Sigmoid colon (tissue), 7 donors: ENCODE results near the gene ZSWIM6. TPM values are rescaled to one million over a fixed set of nuclear protein-coding genes. Genes with fewer than 3 reads are reported as not detected.
A peak's percentile ranks its signal among the peaks of the same experiment; 100 is the strongest.
"Not testable (repeated sequence)": the region's sequence is repeated elsewhere in the genome, so short reads cannot be mapped to it uniquely, and the experiment has no call there.

Experiments
- DNase-seq: peaks from one replicate; pipeline ENCODE4 v3.0.0-alpha.2; 2019
- H3K27ac ChIP-seq, 4 donors: fragments of 200-600 bp; sonication (generic); one replicate each; pipeline ENCODE4 v1.5.1; 2016 to 2019; ENCODE audit warnings: mild to moderate bottlenecking in 1 of 4
- H3K27me3 ChIP-seq, 3 donors: fragments of 200-600 bp; sonication (generic); one replicate each; pipeline ENCODE4 v1.5.1; 2019; ENCODE audit warnings: mild to moderate bottlenecking in 1 of 3
- H3K36me3 ChIP-seq, 4 donors: fragments of 200-600 bp; sonication (generic); one replicate each; pipeline ENCODE4 v1.5.1; 2016 to 2019
- H3K4me1 ChIP-seq, 4 donors: fragments of 200-600 bp; sonication (generic); one replicate each; pipeline ENCODE4 v1.5.1; 2017 to 2019
- H3K4me3 ChIP-seq, 4 donors: fragments of 200-600 bp; sonication (generic); one replicate each; pipeline ENCODE4 v1.5.1; 2017 to 2019; ENCODE audit warnings: mild to moderate bottlenecking in 2 of 4, moderate library complexity in 1 of 4
- H3K9me3 ChIP-seq, 4 donors: fragments of 200-600 bp in 3 of 4; sonication (generic) in 3 of 4; one replicate each; pipeline versions ENCODE4 v1.5.1 to v1.6.1; 2013 to 2019
- CTCF ChIP-seq, 4 experiments: fragments of 450-650 bp in 3 of 4; fragments of 200-600 bp in 1 of 4; IDR thresholded peaks; one replicate each; pipeline ENCODE4 v1.5.1; 2016 to 2019; ENCODE audit warnings: antibody characterized with exemption in 4 of 4, mild to moderate bottlenecking in 3 of 4, moderate library complexity in 2 of 4
- EP300 ChIP-seq, 4 donors: sonication (generic); formaldehyde crosslinking; IDR thresholded peaks; one replicate each; pipeline ENCODE4 v1.6.1; 2017; ENCODE audit warnings: antibody characterized with exemption in 4 of 4
- POLR2A ChIP-seq, 2 donors: fragments of 450-650 bp; IDR thresholded peaks; one replicate each; pipeline ENCODE4 v1.6.1; 2016; ENCODE audit warnings: antibody characterized with exemption in 2 of 2, mild to moderate bottlenecking in 2 of 2, moderate library complexity in 2 of 2
- POLR2AphosphoS5 ChIP-seq, 4 donors: sonication (generic); formaldehyde crosslinking; IDR thresholded peaks; one replicate each; pipeline ENCODE4 v1.6.1; 2017; ENCODE audit warnings: antibody characterized with exemption in 4 of 4
- WGBS, 2 donors: extraction: QIAGEN DNeasy Blood & Tissue Kit; methylation state at CpG; one replicate each; pipeline ENCODE4 v1.1.7; 2013; 5-methylcytosine and 5-hydroxymethylcytosine counted together
- intact Hi-C: fragments of 100-400 bp; cut with DNase I; formaldehyde crosslinking; loops from one replicate; pipeline ENCODE4 v1.15.1; 2023
- polyA plus RNA-seq, 3 donors: library from polyadenylated mRNA; stranded (reverse); fragments of 200-250 nt; gene quantifications; one replicate each; pipeline ENCODE4 v1.2.3, GENCODE V29; 2013
- total RNA-seq, 4 donors: library from RNA; depleted of rRNA; stranded (reverse); fragments of >200 nt; gene quantifications; one replicate each; pipeline ENCODE4 v1.1.0, GENCODE V29; 2016
- donor health status: healthy with polysubstance abuse.
- donor health status: Bipolar disorder and iron deficiency.
- donor health status: healthy.

The ZSWIM6 gene
- total and polyA plus RNA-seq, 7 donors = 4.2 to 17.7 (median 11.3) TPM

GRCh38 chr5:61416010-61416409 is 84.0 kb downstream of the ZSWIM6 start:
- Histone ChIP-seq H3K36me3 (no peaks in the 10 kb centered on the region), H3K27me3 (no peaks in the 10 kb centered on the region), H3K4me3 (no peak overlapping the region), H3K9me3 (no peaks in the 10 kb centered on the region), H3K4me1 (peaks cover 0 to 74% (median 41%) of the 10 kb centered on the region in 4 donors), H3K27ac (peak overlapping the region in 2 of 4 donors; percentile 44 to 46)
- TF ChIP-seq CTCF (IDR thresholded peaks at IDR 0.05) (no peak), EP300 (IDR thresholded peaks at IDR 0.05) (no peak), POLR2AphosphoS5 (IDR thresholded peaks at IDR 0.05) (no peak), POLR2A (IDR thresholded peaks at IDR 0.05) (no peak)
- WGBS, 2 donors = 49 to 64% methylated on average over 5 of the region's 5 CpGs
- no peak for DNase-seq
- intact Hi-C loops = no loop called here

- H3K9me3 ChIP-seq = no peaks in the 10 kb centered on the region
- H3K4me1 ChIP-seq = peaks cover 0 to 71% (median 40%) of the 10 kb centered on the region in 4 donors
- H3K27ac ChIP-seq = peak overlapping the region in 2 of 4 donors; percentile 44 to 46
- no peak for TF ChIP-seq POLR2A (IDR thresholded peaks at IDR 0.05)
- no peak for TF ChIP-seq EP300 (IDR thresholded peaks at IDR 0.05)
- intact Hi-C loops = no loop called here
- DNase-seq = no peak
- no peak overlapping the region for H3K4me3 ChIP-seq
- H3K36me3 ChIP-seq = no peaks in the 10 kb centered on the region
- 84 to 92% methylated on average over 1 of the region's 1 CpG for WGBS, 2 donors
- no peaks in the 10 kb centered on the region for H3K27me3 ChIP-seq
These were observed 84.4 kb downstream of the ZSWIM6 start for GRCh38 chr5:61416420-61416819.

GRCh38 chr5:61417340-61417739 is 85.3 kb downstream of the ZSWIM6 start:
- H3K36me3 ChIP-seq = no peaks in the 10 kb centered on the region
- H3K27me3 ChIP-seq = no peaks in the 10 kb centered on the region
- DNase-seq = no peak
- WGBS, 2 donors = 73 to 91% methylated on average over 3 of the region's 3 CpGs
- H3K9me3 ChIP-seq = no peaks in the 10 kb centered on the region
- H3K4me3 ChIP-seq = no peak overlapping the region
- no peak for TF ChIP-seq POLR2AphosphoS5 (IDR thresholded peaks at IDR 0.05)
- TF ChIP-seq CTCF (IDR thresholded peaks at IDR 0.05) = no peak
- TF ChIP-seq EP300 (IDR thresholded peaks at IDR 0.05) = no peak
- TF ChIP-seq POLR2A (IDR thresholded peaks at IDR 0.05) = no peak
- no peak overlapping the region for H3K27ac ChIP-seq
- intact Hi-C loops = no loop called here
- peaks cover 0 to 62% (median 35%) of the 10 kb centered on the region in 4 donors for H3K4me1 ChIP-seq

GRCh38 chr5:61417851-61418250 is 85.8 kb downstream of the ZSWIM6 start:
- Histone ChIP-seq H3K27ac (no peak overlapping the region), H3K4me1 (peaks cover 0 to 62% (median 35%) of the 10 kb centered on the region in 4 donors), H3K9me3 (no peaks in the 10 kb centered on the region), H3K36me3 (no peaks in the 10 kb centered on the region), H3K4me3 (no peak overlapping the region), H3K27me3 (no peaks in the 10 kb centered on the region)
- intact Hi-C loops = no loop called here
- WGBS, 2 donors = 85 to 93% methylated on average over 1 of the region's 1 CpG
- DNase-seq = no peak
- TF ChIP-seq POLR2AphosphoS5 (IDR thresholded peaks at IDR 0.05) (no peak), POLR2A (IDR thresholded peaks at IDR 0.05) (no peak), EP300 (IDR thresholded peaks at IDR 0.05) (no peak)

GRCh38 chr5:61419106-61419505 is 87.0 kb downstream of the ZSWIM6 start:
- Histone ChIP-seq H3K4me1 (peaks cover 0 to 71% (median 44%) of the 10 kb centered on the region in 4 donors), H3K27ac (no peak overlapping the region), H3K27me3 (no peaks in the 10 kb centered on the region), H3K36me3 (no peaks in the 10 kb centered on the region), H3K9me3 (no peaks in the 10 kb centered on the region), H3K4me3 (no peak overlapping the region)
- intact Hi-C loops = no loop called here
- WGBS, 2 donors = 95 to 97% methylated on average over 2 of the region's 2 CpGs
- DNase-seq = no peak
- TF ChIP-seq EP300 (IDR thresholded peaks at IDR 0.05) = no peak
- TF ChIP-seq POLR2AphosphoS5 (IDR thresholded peaks at IDR 0.05) = no peak
- TF ChIP-seq CTCF (IDR thresholded peaks at IDR 0.05) = no peak
- no peak for TF ChIP-seq POLR2A (IDR thresholded peaks at IDR 0.05)

GRCh38 chr5:61420016-61420415 is 88.0 kb downstream of the ZSWIM6 start:
- H3K4me3 ChIP-seq = no peak overlapping the region
- peaks cover 0 to 71% (median 49%) of the 10 kb centered on the region in 4 donors for H3K4me1 ChIP-seq
- H3K27ac ChIP-seq = no peak overlapping the region
- no peaks in the 10 kb centered on the region for H3K36me3 ChIP-seq
- intact Hi-C loops = no loop called here
- no peak for DNase-seq
- no peaks in the 10 kb centered on the region for H3K27me3 ChIP-seq
- WGBS, 2 donors = 73 to 86% methylated on average over 1 of the region's 1 CpG
- no peak for TF ChIP-seq POLR2A (IDR thresholded peaks at IDR 0.05)
- no peak for TF ChIP-seq CTCF (IDR thresholded peaks at IDR 0.05)
- TF ChIP-seq EP300 (IDR thresholded peaks at IDR 0.05) = no peak
- TF ChIP-seq POLR2AphosphoS5 (IDR thresholded peaks at IDR 0.05) = no peak
- H3K9me3 ChIP-seq = no peaks in the 10 kb centered on the region

GRCh38 chr5:61421262-61421661 is 89.2 kb downstream of the ZSWIM6 start:
- intact Hi-C loops, H3K27me3 ChIP-seq, DNase-seq, H3K9me3 ChIP-seq, H3K36me3 ChIP-seq, H3K27ac ChIP-seq, H3K4me3 ChIP-seq: not testable (repeated sequence)
- H3K4me1 ChIP-seq = peaks cover 0 to 69% (median 51%) of the 10 kb centered on the region in 4 donors
